ENCODE data around the gene IPO5.
"Not testable (repeated sequence)": the region's sequence is repeated elsewhere in the genome, so short reads cannot be mapped to it uniquely, and the experiment has no call there.

IPO5 gene

GRCh38 chr13:97986835-97987234 lies 33.4 kb downstream of the IPO5 start:
- peak; percentile 78 for FAIRE-seq
- DNase-seq (ENCODE audit: insufficient read length, low spot score), result no peak
- no peak for TF ChIP-seq POU2F2 (IDR thresholded peaks at IDR 0.05; ENCODE audit: low read depth, low read length)
- TF ChIP-seq SPI1 (IDR thresholded peaks at IDR 0.05; ENCODE audit: low read depth, low read length), result peak; percentile 98
- no peak for TF ChIP-seq POLR2A (IDR thresholded peaks at IDR 0.05; ENCODE audit: low read depth, low read length)
- no peak for TF ChIP-seq POLR2AphosphoS5 (IDR thresholded peaks at IDR 0.05; ENCODE audit: low read depth, low read length)

- TF ChIP-seq POLR2AphosphoS5 (IDR thresholded peaks at IDR 0.05; ENCODE audit: low read depth, low read length), result no peak
- TF ChIP-seq POLR2A (IDR thresholded peaks at IDR 0.05; ENCODE audit: low read depth, low read length), result no peak
- TF ChIP-seq PAX5 (IDR thresholded peaks at IDR 0.05; ENCODE audit: insufficient read depth, low read length, severe bottlenecking), result no peak
- no peak for TF ChIP-seq TAF1 (IDR thresholded peaks at IDR 0.05; ENCODE audit: low read depth, low read length)
- no peak for TF ChIP-seq POU2F2 (IDR thresholded peaks at IDR 0.05; ENCODE audit: low read depth, low read length)
- no peak for TF ChIP-seq SPI1 (IDR thresholded peaks at IDR 0.05; ENCODE audit: low read depth, low read length)
- DNase-seq (ENCODE audit: insufficient read length, low spot score), result no peak
- FAIRE-seq, result no peak
These were observed 46.2 kb downstream of the IPO5 start for GRCh38 chr13:97999653-98000052.

DNA sequence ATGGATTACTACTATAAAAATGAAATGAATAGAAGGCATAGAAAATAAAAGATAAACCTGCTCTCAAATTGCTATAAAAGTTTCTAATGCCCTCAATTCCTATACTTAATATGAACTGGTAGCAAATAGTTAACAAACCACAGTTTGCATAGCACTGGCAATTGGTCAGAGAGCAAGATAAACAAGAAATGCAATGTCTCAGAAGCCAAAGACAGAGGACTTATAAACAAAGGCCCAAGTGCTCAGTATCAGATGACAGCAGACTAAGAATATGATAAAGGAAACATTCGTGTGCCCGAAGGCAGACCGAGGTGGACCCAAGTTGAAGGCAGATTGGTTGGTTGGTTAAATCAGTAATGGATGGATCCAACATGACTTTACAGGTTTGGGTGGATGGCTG lies 50.6 kb downstream of the IPO5 start:
- no peak for DNase-seq (ENCODE audit: insufficient read length, low spot score)
- FAIRE-seq, result no peak
- TF ChIP-seq POLR2A (IDR thresholded peaks at IDR 0.05; ENCODE audit: low read depth, low read length) (no peak), SPI1 (IDR thresholded peaks at IDR 0.05; ENCODE audit: low read depth, low read length) (no peak), POU2F2 (IDR thresholded peaks at IDR 0.05; ENCODE audit: low read depth, low read length) (no peak), TAF1 (IDR thresholded peaks at IDR 0.05; ENCODE audit: low read depth, low read length) (no peak), PAX5 (IDR thresholded peaks at IDR 0.05; ENCODE audit: insufficient read depth, low read length, severe bottlenecking) (no peak), POLR2AphosphoS5 (IDR thresholded peaks at IDR 0.05; ENCODE audit: low read depth, low read length) (no peak)

DNA sequence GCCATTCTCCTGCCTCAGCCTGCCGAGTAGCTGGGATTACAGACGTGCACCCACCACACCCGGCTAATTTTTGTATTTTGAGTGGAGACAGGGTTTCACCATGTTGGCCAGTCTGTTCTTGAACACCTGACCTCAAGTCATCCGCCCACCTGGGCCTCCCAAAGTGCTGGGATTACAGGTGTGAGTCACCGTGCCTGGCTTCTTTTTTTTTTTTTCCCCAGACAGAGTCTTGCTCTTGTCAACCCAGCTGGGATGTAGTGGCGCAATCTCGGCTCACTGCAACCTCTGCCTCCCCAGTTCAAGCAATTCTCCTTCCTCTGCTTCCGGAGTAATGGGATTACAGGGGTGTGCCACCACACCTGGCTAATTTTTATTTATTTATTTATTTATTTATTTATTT lies 51.5 kb downstream of the IPO5 start:
- not testable (repeated sequence) for FAIRE-seq; DNase-seq (ENCODE audit: insufficient read length, low spot score)

- FAIRE-seq (no peak), DNase-seq (ENCODE audit: insufficient read length, low spot score) (no peak)
- TF ChIP-seq TAF1 (IDR thresholded peaks at IDR 0.05; ENCODE audit: low read depth, low read length), result no peak
- TF ChIP-seq POLR2A (IDR thresholded peaks at IDR 0.05; ENCODE audit: low read depth, low read length), result no peak
- no peak for TF ChIP-seq POU2F2 (IDR thresholded peaks at IDR 0.05; ENCODE audit: low read depth, low read length)
- no peak for TF ChIP-seq PAX5 (IDR thresholded peaks at IDR 0.05; ENCODE audit: insufficient read depth, low read length, severe bottlenecking)
- no peak for TF ChIP-seq POLR2AphosphoS5 (IDR thresholded peaks at IDR 0.05; ENCODE audit: low read depth, low read length)
- no peak for TF ChIP-seq SPI1 (IDR thresholded peaks at IDR 0.05; ENCODE audit: low read depth, low read length)
These were observed 53.5 kb downstream of the IPO5 start for GRCh38 chr13:98007001-98007400.

GRCh38 chr13:98013241-98013640 lies 59.8 kb downstream of the IPO5 start:
- no peak for FAIRE-seq
- TF ChIP-seq POU2F2 (IDR thresholded peaks at IDR 0.05; ENCODE audit: low read depth, low read length) (no peak), TAF1 (IDR thresholded peaks at IDR 0.05; ENCODE audit: low read depth, low read length) (no peak), POLR2A (IDR thresholded peaks at IDR 0.05; ENCODE audit: low read depth, low read length) (no peak), POLR2AphosphoS5 (IDR thresholded peaks at IDR 0.05; ENCODE audit: low read depth, low read length) (no peak), SPI1 (IDR thresholded peaks at IDR 0.05; ENCODE audit: low read depth, low read length) (no peak), PAX5 (IDR thresholded peaks at IDR 0.05; ENCODE audit: insufficient read depth, low read length, severe bottlenecking) (no peak)

DNA sequence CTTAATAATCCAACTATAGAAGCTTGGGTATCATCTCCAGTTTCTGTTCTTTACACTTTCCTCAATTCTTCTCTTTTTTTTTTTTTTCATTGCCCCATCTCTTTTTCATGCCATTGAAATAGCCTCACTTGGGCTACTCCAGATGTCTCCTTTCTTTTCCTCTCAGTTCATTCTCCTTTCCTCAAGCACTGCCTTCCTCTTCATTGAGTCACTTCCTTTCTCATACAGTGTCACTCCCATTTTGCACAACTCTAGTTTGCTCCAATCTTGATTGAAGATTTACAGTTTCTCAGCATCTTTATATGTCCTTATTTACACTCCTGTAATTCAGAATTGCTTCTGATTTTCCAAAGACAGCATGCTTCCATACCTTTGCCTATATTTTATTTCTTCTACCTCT lies 61.3 kb downstream of the IPO5 start:
- no peak for TF ChIP-seq POU2F2 (IDR thresholded peaks at IDR 0.05; ENCODE audit: low read depth, low read length)
- TF ChIP-seq PAX5 (IDR thresholded peaks at IDR 0.05; ENCODE audit: insufficient read depth, low read length, severe bottlenecking), result no peak
- no peak for TF ChIP-seq SPI1 (IDR thresholded peaks at IDR 0.05; ENCODE audit: low read depth, low read length)
- no peak for TF ChIP-seq POLR2A (IDR thresholded peaks at IDR 0.05; ENCODE audit: low read depth, low read length)
- TF ChIP-seq TAF1 (IDR thresholded peaks at IDR 0.05; ENCODE audit: low read depth, low read length), result no peak
- TF ChIP-seq POLR2AphosphoS5 (IDR thresholded peaks at IDR 0.05; ENCODE audit: low read depth, low read length), result no peak
- FAIRE-seq (no peak), DNase-seq (ENCODE audit: insufficient read length, low spot score) (no peak)

More at GRCh38 chr13:98013241-98013640, 59.8 kb downstream of the IPO5 start:
- no peak for DNase-seq (ENCODE audit: insufficient read length, low spot score)

DNA sequence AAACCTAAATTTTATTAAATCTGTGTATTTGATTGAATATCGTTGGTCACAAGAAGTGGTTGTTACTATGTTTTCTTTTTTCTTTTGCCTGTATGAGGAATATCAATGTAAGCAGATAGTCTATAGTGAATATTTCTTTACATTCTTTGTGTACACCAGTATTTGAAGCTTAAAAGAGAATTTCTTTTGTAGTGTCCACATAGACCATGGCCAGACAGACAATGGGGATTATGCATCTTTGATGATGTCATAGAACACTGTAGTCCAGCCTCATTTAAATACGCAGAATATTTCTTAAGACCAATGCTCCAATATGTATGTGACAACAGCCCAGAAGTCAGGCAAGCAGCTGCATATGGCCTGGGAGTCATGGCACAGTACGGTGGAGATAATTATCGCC lies 64.8 kb downstream of the IPO5 start:
- TF ChIP-seq POLR2A (IDR thresholded peaks at IDR 0.05; ENCODE audit: low read depth, low read length) (no peak), PAX5 (IDR thresholded peaks at IDR 0.05; ENCODE audit: insufficient read depth, low read length, severe bottlenecking) (no peak), POU2F2 (IDR thresholded peaks at IDR 0.05; ENCODE audit: low read depth, low read length) (no peak), SPI1 (IDR thresholded peaks at IDR 0.05; ENCODE audit: low read depth, low read length) (no peak), TAF1 (IDR thresholded peaks at IDR 0.05; ENCODE audit: low read depth, low read length) (no peak), POLR2AphosphoS5 (IDR thresholded peaks at IDR 0.05; ENCODE audit: low read depth, low read length) (no peak)
- DNase-seq (ENCODE audit: insufficient read length, low spot score) (no peak), FAIRE-seq (peak; percentile 33)

GRCh38 chr13:98019186-98019585 lies 65.7 kb downstream of the IPO5 start:
- TF ChIP-seq POLR2A (IDR thresholded peaks at IDR 0.05; ENCODE audit: low read depth, low read length) (no peak), PAX5 (IDR thresholded peaks at IDR 0.05; ENCODE audit: insufficient read depth, low read length, severe bottlenecking) (no peak), SPI1 (IDR thresholded peaks at IDR 0.05; ENCODE audit: low read depth, low read length) (no peak), POLR2AphosphoS5 (IDR thresholded peaks at IDR 0.05; ENCODE audit: low read depth, low read length) (no peak), TAF1 (IDR thresholded peaks at IDR 0.05; ENCODE audit: low read depth, low read length) (no peak), POU2F2 (IDR thresholded peaks at IDR 0.05; ENCODE audit: low read depth, low read length) (no peak)
- DNase-seq (ENCODE audit: insufficient read length, low spot score), result no peak
- no peak for FAIRE-seq

- FAIRE-seq (no peak), DNase-seq (ENCODE audit: insufficient read length, low spot score) (no peak)
- TF ChIP-seq SPI1 (IDR thresholded peaks at IDR 0.05; ENCODE audit: low read depth, low read length) (no peak), PAX5 (IDR thresholded peaks at IDR 0.05; ENCODE audit: insufficient read depth, low read length, severe bottlenecking) (no peak), POLR2AphosphoS5 (IDR thresholded peaks at IDR 0.05; ENCODE audit: low read depth, low read length) (no peak), POU2F2 (IDR thresholded peaks at IDR 0.05; ENCODE audit: low read depth, low read length) (no peak), POLR2A (IDR thresholded peaks at IDR 0.05; ENCODE audit: low read depth, low read length) (no peak), TAF1 (IDR thresholded peaks at IDR 0.05; ENCODE audit: low read depth, low read length) (no peak)
These were observed 66.8 kb downstream of the IPO5 start for GRCh38 chr13:98020271-98020670.
